ENCODE results near the gene MDC1. TPM values are rescaled to one million over a fixed set of nuclear protein-coding genes. Genes with fewer than 3 reads are reported as not detected.

MDC1 gene
- total RNA-seq, 1 experiment from 2014 or later, result 66.6 TPM

DNA sequence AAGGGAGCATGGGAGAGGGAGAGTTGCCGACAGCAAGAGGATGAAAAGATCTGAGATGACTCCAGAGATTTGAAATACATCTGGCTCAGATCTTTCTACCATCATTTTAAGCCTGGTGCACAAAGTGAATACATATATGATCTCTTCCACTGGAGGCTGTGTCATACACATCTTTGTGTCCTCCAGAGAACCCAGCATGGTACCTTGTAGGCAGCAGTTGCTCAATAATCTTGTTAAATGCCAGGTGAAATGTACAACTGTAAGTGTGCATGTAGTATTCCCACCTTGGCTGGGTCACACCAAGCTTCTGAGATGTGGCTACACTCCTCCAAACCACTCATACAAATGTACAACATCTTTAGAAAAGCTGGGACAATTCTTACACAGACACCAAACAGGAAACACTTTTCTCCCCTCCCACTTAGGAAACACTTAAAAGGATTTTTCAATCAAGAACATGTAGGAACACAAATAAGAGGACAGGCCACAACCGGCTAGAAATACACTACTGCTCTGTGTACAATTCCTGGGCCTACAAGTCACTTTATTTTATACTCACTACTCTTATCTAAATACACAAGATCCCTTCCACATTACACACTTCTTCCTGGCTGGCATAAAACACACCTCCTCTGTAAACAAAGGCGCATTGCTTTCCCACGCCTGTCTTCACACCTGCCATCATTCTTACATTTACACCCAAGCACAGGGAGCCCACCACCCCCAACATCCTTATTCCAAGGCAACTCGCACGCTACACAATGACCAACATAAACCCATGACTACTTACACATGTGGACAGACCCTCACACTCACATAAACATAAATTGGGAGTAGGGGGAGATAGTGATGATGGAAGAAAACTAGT lies 31.1 kb upstream of the MDC1 start:
- peak overlapping the region; percentile 59 for H3K4me3 Mint-ChIP-seq (ENCODE audit: low read depth, unreplicated experiment)
- TF ChIP-seq, protein P1, sequence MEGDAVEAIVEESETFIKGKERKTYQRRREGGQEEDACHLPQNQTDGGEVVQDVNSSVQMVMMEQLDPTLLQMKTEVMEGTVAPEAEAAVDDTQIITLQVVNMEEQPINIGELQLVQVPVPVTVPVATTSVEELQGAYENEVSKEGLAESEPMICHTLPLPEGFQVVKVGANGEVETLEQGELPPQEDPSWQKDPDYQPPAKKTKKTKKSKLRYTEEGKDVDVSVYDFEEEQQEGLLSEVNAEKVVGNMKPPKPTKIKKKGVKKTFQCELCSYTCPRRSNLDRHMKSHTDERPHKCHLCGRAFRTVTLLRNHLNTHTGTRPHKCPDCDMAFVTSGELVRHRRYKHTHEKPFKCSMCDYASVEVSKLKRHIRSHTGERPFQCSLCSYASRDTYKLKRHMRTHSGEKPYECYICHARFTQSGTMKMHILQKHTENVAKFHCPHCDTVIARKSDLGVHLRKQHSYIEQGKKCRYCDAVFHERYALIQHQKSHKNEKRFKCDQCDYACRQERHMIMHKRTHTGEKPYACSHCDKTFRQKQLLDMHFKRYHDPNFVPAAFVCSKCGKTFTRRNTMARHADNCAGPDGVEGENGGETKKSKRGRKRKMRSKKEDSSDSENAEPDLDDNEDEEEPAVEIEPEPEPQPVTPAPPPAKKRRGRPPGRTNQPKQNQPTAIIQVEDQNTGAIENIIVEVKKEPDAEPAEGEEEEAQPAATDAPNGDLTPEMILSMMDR (IDR thresholded peaks at IDR 0.05; ENCODE audit: unreplicated experiment), result no peak
- peak overlapping the region; percentile 98 for H3K27ac Mint-ChIP-seq (ENCODE audit: unreplicated experiment)
- CTCF ChIA-PET, result interaction anchor here (0.6 to 2.2 kb wide), 8 partner anchors 11 to 734 kb away, joined by 3 to 11 read pairs (median 5); no protein-coding TSS in a partner anchor
- intact Hi-C loops (cut with micrococcal nuclease; ENCODE audit: unreplicated experiment), result loop anchor here (2.0 kb wide), 3 partner anchors 17 to 75 kb away; no protein-coding TSS in a partner anchor
- H3K36me3 Mint-ChIP-seq (ENCODE audit: insufficient read depth, unreplicated experiment), result peaks cover 78% of the 10 kb centered on the region
- peaks cover 11% of the 10 kb centered on the region for H3K27me3 Mint-ChIP-seq (ENCODE audit: unreplicated experiment)
- BruUV-seq (replicated peaks), result no TSS peak
- peak; percentile 62 for DNase-seq
- no peaks in the 10 kb centered on the region for H3K9me3 Mint-ChIP-seq (ENCODE audit: low read depth, unreplicated experiment)
- peaks cover 60% of the 10 kb centered on the region for H3K4me1 Mint-ChIP-seq (ENCODE audit: low read depth, unreplicated experiment)

- Mint-ChIP-seq H3K36me3 (ENCODE audit: insufficient read depth, unreplicated experiment) (peaks cover 81% of the 10 kb centered on the region), H3K27ac (ENCODE audit: unreplicated experiment) (peak overlapping the region; percentile 98), H3K4me1 (ENCODE audit: low read depth, unreplicated experiment) (peaks cover 52% of the 10 kb centered on the region), H3K9me3 (ENCODE audit: low read depth, unreplicated experiment) (no peaks in the 10 kb centered on the region), H3K27me3 (ENCODE audit: unreplicated experiment) (peaks cover 13% of the 10 kb centered on the region), H3K4me3 (ENCODE audit: low read depth, unreplicated experiment) (peak overlapping the region; percentile 59)
- TF ChIP-seq, protein P1 (IDR thresholded peaks at IDR 0.05; ENCODE audit: unreplicated experiment), result no peak
- intact Hi-C loops (cut with micrococcal nuclease; ENCODE audit: unreplicated experiment), result no loop called here
- no peak for DNase-seq
- CTCF ChIA-PET, result interaction anchor here (0.6 to 1.0 kb wide), 4 partner anchors 12 to 734 kb away, joined by 3 to 4 read pairs (median 3); no protein-coding TSS in a partner anchor
- BruUV-seq (replicated peaks), result no TSS peak
Measured at GRCh38 chr6:30747300-30747687, 30.2 kb upstream of the MDC1 start.

DNA sequence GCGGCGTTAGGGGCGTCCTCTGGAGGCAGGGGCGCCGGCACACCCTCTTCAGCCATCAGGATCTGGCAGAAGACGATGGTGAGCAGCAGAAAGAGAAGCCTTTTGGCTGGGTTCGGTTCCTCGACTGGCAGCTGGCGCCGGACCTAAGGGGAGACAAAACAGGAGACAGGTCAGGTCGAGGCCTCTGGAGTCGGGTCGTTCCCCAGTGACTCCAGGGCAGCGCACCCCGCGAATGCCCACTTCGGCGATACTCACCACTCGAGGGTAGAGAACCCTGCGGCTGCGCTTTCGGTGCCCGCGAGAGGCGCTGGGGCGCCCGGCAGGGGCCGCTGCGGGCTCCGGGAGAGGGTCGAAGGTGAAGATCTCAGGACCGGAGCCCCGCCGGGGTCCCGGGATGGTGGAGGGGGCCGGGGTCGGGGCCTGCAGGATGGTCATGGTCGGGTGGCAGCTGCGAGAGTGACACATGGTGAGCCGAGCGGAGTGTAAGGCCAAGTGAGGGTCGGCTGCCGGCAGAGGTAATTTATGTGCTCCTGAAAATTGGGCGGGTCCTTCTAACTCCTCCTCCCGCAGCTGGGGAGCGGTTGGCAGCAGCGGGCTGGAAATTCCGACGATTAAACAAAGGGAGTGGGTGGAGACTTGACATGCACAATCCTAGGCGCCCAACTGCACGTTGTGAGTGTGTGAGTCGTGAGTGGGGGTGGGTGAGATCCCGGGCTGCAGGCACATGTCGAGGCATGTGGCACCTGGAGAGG lies 27.1 kb upstream of the MDC1 start, which contains the start of gene IER3:
IER3 (minus strand) TSS at position 494 of the 752 bp plus-strand sequence; CDS start at position 465, 29 bp downstream.
- Mint-ChIP-seq H3K27ac (ENCODE audit: unreplicated experiment) (peak within 1 kb of the TSS; percentile 98), H3K9me3 (ENCODE audit: low read depth, unreplicated experiment) (no peaks in the 10 kb centered on the region), H3K27me3 (ENCODE audit: unreplicated experiment) (peaks cover 13% of the 10 kb centered on the region), H3K4me3 (ENCODE audit: low read depth, unreplicated experiment) (peak within 1 kb of the TSS; percentile 93), H3K4me1 (ENCODE audit: low read depth, unreplicated experiment) (peaks cover 64% of the 10 kb centered on the region), H3K36me3 (ENCODE audit: insufficient read depth, unreplicated experiment) (peaks cover 90% of the 10 kb centered on the region)
- peak; percentile 97 for DNase-seq
- TF ChIP-seq, protein P1 (IDR thresholded peaks at IDR 0.05; ENCODE audit: unreplicated experiment), result peak; percentile 51
- CTCF ChIA-PET, result interaction anchor here (0.7 to 2.1 kb wide), 7 partner anchors 8 to 163 kb away, joined by 3 to 10 read pairs (median 4); no protein-coding TSS in a partner anchor
- BruUV-seq (replicated peaks), result TSS peak; percentile 93
- intact Hi-C loops (cut with micrococcal nuclease; ENCODE audit: unreplicated experiment), result loop anchor here (2.0 kb wide), 1 partner anchor 133 kb away; no protein-coding TSS in a partner anchor
